ENCODE measurements around the gene MEGF10.

MEGF10 gene

GRCh38 chr5:127337876-127338275 lies 47.3 kb downstream of the MEGF10 start:
- TF ChIP-seq TAF1 (IDR thresholded peaks at IDR 0.05; ENCODE audit: low read depth) (no peak), YY1 (IDR thresholded peaks at IDR 0.05; ENCODE audit: low read depth) (no peak)

DNA sequence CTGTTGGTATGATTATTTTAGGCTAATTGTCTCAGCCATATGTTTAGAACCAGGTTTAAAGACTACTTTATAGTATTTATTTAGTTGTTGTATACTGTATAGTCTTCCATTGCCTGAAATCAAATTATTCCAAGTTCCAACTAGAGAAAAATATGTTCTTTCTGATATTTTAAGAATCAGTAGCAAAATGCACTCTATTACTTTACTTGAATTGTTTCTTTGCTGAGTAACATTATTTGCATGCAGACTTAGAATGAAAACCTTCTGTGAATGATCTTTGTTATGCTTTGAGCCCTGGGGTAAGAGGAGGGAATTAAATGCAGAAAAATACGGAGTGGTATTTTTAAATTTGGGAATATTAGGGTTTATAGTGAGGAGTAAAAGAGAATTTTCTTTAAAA lies 47.9 kb downstream of the MEGF10 start:
- TF ChIP-seq FOXM1 (IDR thresholded peaks at IDR 0.05; ENCODE audit: borderline replicate concordance, low read depth) (no peak), EGR1 (IDR thresholded peaks at IDR 0.05) (no peak), RAD21 (IDR thresholded peaks at IDR 0.05; ENCODE audit: low read depth) (no peak), EP300 (IDR thresholded peaks at IDR 0.05; ENCODE audit: borderline replicate concordance) (no peak), TAF1 (IDR thresholded peaks at IDR 0.05; ENCODE audit: low read depth) (no peak), CREB1 (IDR thresholded peaks at IDR 0.05; ENCODE audit: low read depth) (no peak), CEBPB (IDR thresholded peaks at IDR 0.05) (no peak), YY1 (IDR thresholded peaks at IDR 0.05; ENCODE audit: low read depth) (no peak), TEAD4 (IDR thresholded peaks at IDR 0.05) (no peak), ZBTB7A (IDR thresholded peaks at IDR 0.05; ENCODE audit: low read depth) (no peak), TCF12 (IDR thresholded peaks at IDR 0.05; ENCODE audit: low read depth) (no peak)
- TF ChIP-seq, protein P1, sequence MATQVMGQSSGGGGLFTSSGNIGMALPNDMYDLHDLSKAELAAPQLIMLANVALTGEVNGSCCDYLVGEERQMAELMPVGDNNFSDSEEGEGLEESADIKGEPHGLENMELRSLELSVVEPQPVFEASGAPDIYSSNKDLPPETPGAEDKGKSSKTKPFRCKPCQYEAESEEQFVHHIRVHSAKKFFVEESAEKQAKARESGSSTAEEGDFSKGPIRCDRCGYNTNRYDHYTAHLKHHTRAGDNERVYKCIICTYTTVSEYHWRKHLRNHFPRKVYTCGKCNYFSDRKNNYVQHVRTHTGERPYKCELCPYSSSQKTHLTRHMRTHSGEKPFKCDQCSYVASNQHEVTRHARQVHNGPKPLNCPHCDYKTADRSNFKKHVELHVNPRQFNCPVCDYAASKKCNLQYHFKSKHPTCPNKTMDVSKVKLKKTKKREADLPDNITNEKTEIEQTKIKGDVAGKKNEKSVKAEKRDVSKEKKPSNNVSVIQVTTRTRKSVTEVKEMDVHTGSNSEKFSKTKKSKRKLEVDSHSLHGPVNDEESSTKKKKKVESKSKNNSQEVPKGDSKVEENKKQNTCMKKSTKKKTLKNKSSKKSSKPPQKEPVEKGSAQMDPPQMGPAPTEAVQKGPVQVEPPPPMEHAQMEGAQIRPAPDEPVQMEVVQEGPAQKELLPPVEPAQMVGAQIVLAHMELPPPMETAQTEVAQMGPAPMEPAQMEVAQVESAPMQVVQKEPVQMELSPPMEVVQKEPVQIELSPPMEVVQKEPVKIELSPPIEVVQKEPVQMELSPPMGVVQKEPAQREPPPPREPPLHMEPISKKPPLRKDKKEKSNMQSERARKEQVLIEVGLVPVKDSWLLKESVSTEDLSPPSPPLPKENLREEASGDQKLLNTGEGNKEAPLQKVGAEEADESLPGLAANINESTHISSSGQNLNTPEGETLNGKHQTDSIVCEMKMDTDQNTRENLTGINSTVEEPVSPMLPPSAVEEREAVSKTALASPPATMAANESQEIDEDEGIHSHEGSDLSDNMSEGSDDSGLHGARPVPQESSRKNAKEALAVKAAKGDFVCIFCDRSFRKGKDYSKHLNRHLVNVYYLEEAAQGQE (IDR thresholded peaks at IDR 0.05; ENCODE audit: low read depth): no peak
- TF ChIP-seq, protein P2, sequence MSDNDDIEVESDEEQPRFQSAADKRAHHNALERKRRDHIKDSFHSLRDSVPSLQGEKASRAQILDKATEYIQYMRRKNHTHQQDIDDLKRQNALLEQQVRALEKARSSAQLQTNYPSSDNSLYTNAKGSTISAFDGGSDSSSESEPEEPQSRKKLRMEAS (IDR thresholded peaks at IDR 0.05): no peak
- TF ChIP-seq, protein P3, sequence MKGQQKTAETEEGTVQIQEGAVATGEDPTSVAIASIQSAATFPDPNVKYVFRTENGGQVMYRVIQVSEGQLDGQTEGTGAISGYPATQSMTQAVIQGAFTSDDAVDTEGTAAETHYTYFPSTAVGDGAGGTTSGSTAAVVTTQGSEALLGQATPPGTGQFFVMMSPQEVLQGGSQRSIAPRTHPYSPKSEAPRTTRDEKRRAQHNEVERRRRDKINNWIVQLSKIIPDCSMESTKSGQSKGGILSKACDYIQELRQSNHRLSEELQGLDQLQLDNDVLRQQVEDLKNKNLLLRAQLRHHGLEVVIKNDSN (IDR thresholded peaks at IDR 0.05): no peak

DNA sequence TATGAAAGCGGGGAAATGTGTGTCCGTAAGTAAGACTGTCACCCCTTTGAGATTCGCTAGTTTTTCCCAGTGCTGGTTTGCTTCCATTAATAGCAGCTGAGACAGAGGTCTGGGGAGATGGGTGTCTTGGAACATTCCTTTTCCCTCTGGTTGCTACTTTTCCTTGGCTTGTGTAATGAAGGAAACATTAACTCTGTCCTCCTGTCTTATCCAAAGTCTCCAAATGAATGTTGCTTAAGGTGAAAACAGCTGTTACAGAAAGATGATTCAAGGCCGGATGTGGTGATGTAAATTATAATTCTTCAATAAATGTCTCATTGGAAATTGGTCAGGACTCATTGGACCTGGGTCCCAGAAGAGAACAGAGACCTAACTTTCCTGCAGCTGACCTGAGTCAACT lies 50.0 kb downstream of the MEGF10 start:
- TF ChIP-seq NFIC (IDR thresholded peaks at IDR 0.05): no peak
- TF ChIP-seq YY1 (IDR thresholded peaks at IDR 0.05; ENCODE audit: low read depth): no peak
- TF ChIP-seq, protein P2 (IDR thresholded peaks at IDR 0.05): no peak

GRCh38 chr5:127342364-127342763 lies 51.8 kb downstream of the MEGF10 start:
- TF ChIP-seq TCF12 (IDR thresholded peaks at IDR 0.05; ENCODE audit: low read depth) (no peak), YY1 (IDR thresholded peaks at IDR 0.05; ENCODE audit: low read depth) (no peak), TEAD4 (IDR thresholded peaks at IDR 0.05) (no peak), TAF1 (IDR thresholded peaks at IDR 0.05; ENCODE audit: low read depth) (no peak), FOXM1 (IDR thresholded peaks at IDR 0.05; ENCODE audit: borderline replicate concordance, low read depth) (no peak), CEBPB (IDR thresholded peaks at IDR 0.05) (no peak), EGR1 (IDR thresholded peaks at IDR 0.05) (no peak), CREB1 (IDR thresholded peaks at IDR 0.05; ENCODE audit: low read depth) (no peak), RAD21 (IDR thresholded peaks at IDR 0.05; ENCODE audit: low read depth) (no peak), EP300 (IDR thresholded peaks at IDR 0.05; ENCODE audit: borderline replicate concordance) (no peak), NFIC (IDR thresholded peaks at IDR 0.05) (no peak), ZBTB7A (IDR thresholded peaks at IDR 0.05; ENCODE audit: low read depth) (no peak)
- TF ChIP-seq, protein P3 (IDR thresholded peaks at IDR 0.05): no peak
- TF ChIP-seq, protein P1 (IDR thresholded peaks at IDR 0.05; ENCODE audit: low read depth): no peak
- TF ChIP-seq, protein P2 (IDR thresholded peaks at IDR 0.05): no peak

DNA sequence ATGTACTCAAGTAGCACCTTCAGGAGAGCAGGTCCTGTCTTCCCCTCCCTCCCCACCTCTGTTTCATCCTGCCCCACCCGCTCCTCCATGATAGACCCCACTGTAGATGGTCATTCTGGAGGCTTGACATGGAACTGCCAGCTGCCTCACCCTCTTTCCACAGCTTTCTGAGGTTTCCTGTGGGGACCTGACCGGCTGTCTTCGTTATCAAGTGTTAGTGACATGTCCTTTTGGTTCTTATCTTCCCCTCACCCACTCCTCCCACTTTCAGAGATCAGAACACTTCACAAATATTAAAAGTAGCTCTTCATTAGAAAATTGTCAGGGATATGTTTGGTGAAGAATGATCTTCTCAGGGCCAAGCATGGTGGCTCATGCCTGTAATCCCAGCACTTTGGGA lies 52.7 kb downstream of the MEGF10 start:
- TF ChIP-seq, protein P3 (IDR thresholded peaks at IDR 0.05): no peak
- TF ChIP-seq TEAD4 (IDR thresholded peaks at IDR 0.05) (no peak), CREB1 (IDR thresholded peaks at IDR 0.05; ENCODE audit: low read depth) (no peak)

DNA sequence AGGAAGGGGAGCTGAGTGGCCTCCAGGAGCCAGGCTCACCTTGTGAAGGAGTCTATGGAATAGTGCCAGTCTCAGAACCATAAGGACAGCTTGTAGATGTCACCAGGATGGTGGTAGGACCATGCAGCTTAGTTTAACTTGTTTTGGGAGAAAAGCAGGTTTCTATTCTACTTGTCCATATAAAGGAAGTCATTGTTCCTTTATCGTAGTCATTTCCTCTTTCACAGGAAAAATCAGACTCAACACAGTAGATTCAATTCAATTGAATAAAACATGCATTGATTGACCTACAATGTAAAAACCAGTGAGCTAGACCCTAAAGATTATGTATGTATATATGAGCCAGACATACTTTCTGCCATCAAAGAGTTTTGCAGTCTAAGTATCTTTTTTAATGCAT lies 53.3 kb downstream of the MEGF10 start:
- no peak for TF ChIP-seq FOXM1 (IDR thresholded peaks at IDR 0.05; ENCODE audit: borderline replicate concordance, low read depth)
- TF ChIP-seq, protein P1 (IDR thresholded peaks at IDR 0.05; ENCODE audit: low read depth): no peak
- TF ChIP-seq NFIC (IDR thresholded peaks at IDR 0.05): no peak
- TF ChIP-seq CEBPB (IDR thresholded peaks at IDR 0.05): no peak
- TF ChIP-seq EP300 (IDR thresholded peaks at IDR 0.05; ENCODE audit: borderline replicate concordance): no peak
